ENCODE measurements around the gene ARID5A. TPM values are rescaled to one million over a fixed set of nuclear protein-coding genes. Genes with fewer than 3 reads are reported as not detected.
A peak's percentile ranks its signal among the peaks of the same experiment; 100 is the strongest.

Gene ARID5A, protein sequence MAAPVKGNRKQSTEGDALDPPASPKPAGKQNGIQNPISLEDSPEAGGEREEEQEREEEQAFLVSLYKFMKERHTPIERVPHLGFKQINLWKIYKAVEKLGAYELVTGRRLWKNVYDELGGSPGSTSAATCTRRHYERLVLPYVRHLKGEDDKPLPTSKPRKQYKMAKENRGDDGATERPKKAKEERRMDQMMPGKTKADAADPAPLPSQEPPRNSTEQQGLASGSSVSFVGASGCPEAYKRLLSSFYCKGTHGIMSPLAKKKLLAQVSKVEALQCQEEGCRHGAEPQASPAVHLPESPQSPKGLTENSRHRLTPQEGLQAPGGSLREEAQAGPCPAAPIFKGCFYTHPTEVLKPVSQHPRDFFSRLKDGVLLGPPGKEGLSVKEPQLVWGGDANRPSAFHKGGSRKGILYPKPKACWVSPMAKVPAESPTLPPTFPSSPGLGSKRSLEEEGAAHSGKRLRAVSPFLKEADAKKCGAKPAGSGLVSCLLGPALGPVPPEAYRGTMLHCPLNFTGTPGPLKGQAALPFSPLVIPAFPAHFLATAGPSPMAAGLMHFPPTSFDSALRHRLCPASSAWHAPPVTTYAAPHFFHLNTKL
- total RNA-seq (2021): 5.7 and 7.3 TPM in 2 replicates
- Bru-seq, nascent RNA: percentile 49 among the genes with signal in this experiment
- BruChase-seq, experiment 1, labeled RNA remaining after a 2-hour chase: percentile 51 among the genes with signal in this experiment
- BruChase-seq, experiment 2, labeled RNA remaining after a 6-hour chase: percentile 45 among the genes with signal in this experiment
- long read RNA-seq, transcript ARID5A-201 (7 exons, 2,188 nt): minor isoform, 5 of 21 reads
- long read RNA-seq, transcript ARID5A-202 (6 exons, 2,038 nt): major isoform, 10 of 21 reads
- long read RNA-seq, partial matches to known transcripts: 0 of 21 reads
- long read RNA-seq, other reads (novel, unspliced or antisense): 6 of 21 reads

- peak; percentile 96 for DNase-seq (ENCODE audit: low spot score)
- peak within 1 kb of the TSS; percentile 68 for H3K27ac ChIP-seq (ENCODE audit: low read depth, low read length, poor library complexity, severe bottlenecking)
- H3K27me3 ChIP-seq (replicated peaks; ENCODE audit: insufficient read depth, low read depth, low read length, poor library complexity): no peaks in the 10 kb centered on the region
- no peaks in the 10 kb centered on the region for H3K9me3 ChIP-seq (ENCODE audit: low read depth, low read length, poor library complexity, severe bottlenecking)
- BruUV-seq (replicated peaks): no TSS peak
- POLR2A ChIA-PET (ENCODE audit: low non-redundant PET): no interaction called here
- H3K4me3 ChIP-seq (ENCODE audit: low read depth, low read length, poor library complexity, severe bottlenecking): peak within 1 kb of the TSS; percentile 72
- intact Hi-C loops (cut with micrococcal nuclease; ENCODE audit: unreplicated experiment): no loop called here
- H3K36me3 ChIP-seq (ENCODE audit: insufficient read depth, low read length, poor library complexity, severe bottlenecking): no peaks in the 10 kb centered on the region
- CTCF ChIA-PET: interaction anchor here (0.6 to 0.7 kb wide), 2 partner anchors 192 to 224 kb away, joined by 3 to 7 read pairs; no protein-coding TSS in a partner anchor
- no peak for TF ChIP-seq EZH2 (IDR thresholded peaks at IDR 0.05; ENCODE audit: borderline replicate concordance, low read depth, low read length, poor library complexity, severe bottlenecking)
- TF ChIP-seq, protein P1, sequence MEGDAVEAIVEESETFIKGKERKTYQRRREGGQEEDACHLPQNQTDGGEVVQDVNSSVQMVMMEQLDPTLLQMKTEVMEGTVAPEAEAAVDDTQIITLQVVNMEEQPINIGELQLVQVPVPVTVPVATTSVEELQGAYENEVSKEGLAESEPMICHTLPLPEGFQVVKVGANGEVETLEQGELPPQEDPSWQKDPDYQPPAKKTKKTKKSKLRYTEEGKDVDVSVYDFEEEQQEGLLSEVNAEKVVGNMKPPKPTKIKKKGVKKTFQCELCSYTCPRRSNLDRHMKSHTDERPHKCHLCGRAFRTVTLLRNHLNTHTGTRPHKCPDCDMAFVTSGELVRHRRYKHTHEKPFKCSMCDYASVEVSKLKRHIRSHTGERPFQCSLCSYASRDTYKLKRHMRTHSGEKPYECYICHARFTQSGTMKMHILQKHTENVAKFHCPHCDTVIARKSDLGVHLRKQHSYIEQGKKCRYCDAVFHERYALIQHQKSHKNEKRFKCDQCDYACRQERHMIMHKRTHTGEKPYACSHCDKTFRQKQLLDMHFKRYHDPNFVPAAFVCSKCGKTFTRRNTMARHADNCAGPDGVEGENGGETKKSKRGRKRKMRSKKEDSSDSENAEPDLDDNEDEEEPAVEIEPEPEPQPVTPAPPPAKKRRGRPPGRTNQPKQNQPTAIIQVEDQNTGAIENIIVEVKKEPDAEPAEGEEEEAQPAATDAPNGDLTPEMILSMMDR (conservative IDR thresholded peaks at IDR 0.05; ENCODE audit: low read depth, low read length): no peak
- peaks cover 49% of the 10 kb centered on the region for H3K4me1 ChIP-seq (ENCODE audit: insufficient read depth, low read length, poor library complexity, severe bottlenecking)
Measured at GRCh38 chr2:96536445-96537065, at the start of gene ARID5A. ARID5A (plus strand) TSS chr2:96536752; CDS start chr2:96536827, 75 bp downstream.

DNA sequence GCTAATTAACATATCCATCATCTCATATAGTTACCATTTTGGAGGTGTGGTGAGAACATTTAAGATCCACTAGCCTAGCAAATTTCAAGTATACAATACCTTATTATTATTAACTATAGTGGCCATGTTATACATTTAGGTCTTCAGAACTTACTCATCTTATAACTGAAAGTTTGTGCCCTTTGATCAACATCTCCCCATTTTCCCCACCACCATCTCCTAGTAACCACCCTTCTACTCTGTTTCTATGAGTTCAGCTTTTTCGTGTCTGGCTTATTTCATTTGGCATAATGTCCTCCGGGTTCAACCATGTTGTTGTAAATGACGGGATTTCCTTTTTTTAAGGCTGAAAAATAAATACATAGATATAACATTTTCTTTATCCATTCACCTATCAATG is 47.3 kb upstream of the ARID5A start:
- DNase-seq (ENCODE audit: low spot score): no peak
- Histone ChIP-seq H3K9me3 (ENCODE audit: low read depth, low read length, poor library complexity, severe bottlenecking) (no peaks in the 10 kb centered on the region), H3K4me3 (ENCODE audit: low read depth, low read length, poor library complexity, severe bottlenecking) (no peak overlapping the region), H3K36me3 (ENCODE audit: insufficient read depth, low read length, poor library complexity, severe bottlenecking) (no peaks in the 10 kb centered on the region), H3K27me3 (replicated peaks; ENCODE audit: insufficient read depth, low read depth, low read length, poor library complexity) (no peaks in the 10 kb centered on the region), H3K27ac (ENCODE audit: low read depth, low read length, poor library complexity, severe bottlenecking) (no peak overlapping the region), H3K4me1 (ENCODE audit: insufficient read depth, low read length, poor library complexity, severe bottlenecking) (peaks cover 12% of the 10 kb centered on the region)
- ChIA-PET CTCF (interaction anchor here (0.5 kb wide), 1 partner anchor 448 kb away, joined by 5 read pairs; no protein-coding TSS in a partner anchor), POLR2A (ENCODE audit: low non-redundant PET) (no interaction called here)
- no peak for TF ChIP-seq EZH2 (IDR thresholded peaks at IDR 0.05; ENCODE audit: borderline replicate concordance, low read depth, low read length, poor library complexity, severe bottlenecking)
- TF ChIP-seq, protein P1 (conservative IDR thresholded peaks at IDR 0.05; ENCODE audit: low read depth, low read length): no peak
- intact Hi-C loops (cut with micrococcal nuclease; ENCODE audit: unreplicated experiment): no loop called here
- no TSS peak for BruUV-seq (replicated peaks)

DNA sequence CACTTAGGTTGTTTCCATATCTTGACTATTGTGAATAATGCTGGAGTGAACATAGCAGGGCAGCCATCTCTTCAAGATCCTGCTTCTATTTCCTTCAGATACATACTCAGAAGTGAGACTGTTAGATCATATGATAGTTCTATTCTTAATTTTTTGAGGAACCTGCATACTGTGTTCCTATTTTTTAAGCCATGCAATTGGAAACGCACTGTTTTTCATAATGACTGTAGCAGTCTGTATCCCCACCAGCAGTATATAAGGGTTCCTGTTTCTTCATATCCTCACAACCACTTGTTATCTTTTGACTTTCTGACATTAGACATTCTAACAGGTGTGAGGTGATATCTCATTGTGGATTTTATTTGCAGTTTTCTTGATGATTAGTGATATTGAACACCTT is 46.9 kb upstream of the ARID5A start:
- intact Hi-C loops (cut with micrococcal nuclease; ENCODE audit: unreplicated experiment): no loop called here
- ChIA-PET POLR2A (ENCODE audit: low non-redundant PET) (no interaction called here), CTCF (no interaction called here)
- no peaks in the 10 kb centered on the region for H3K36me3 ChIP-seq (ENCODE audit: insufficient read depth, low read length, poor library complexity, severe bottlenecking)
- no peak for DNase-seq (ENCODE audit: low spot score)
- no peak overlapping the region for H3K4me3 ChIP-seq (ENCODE audit: low read depth, low read length, poor library complexity, severe bottlenecking)
- H3K4me1 ChIP-seq (ENCODE audit: insufficient read depth, low read length, poor library complexity, severe bottlenecking): peaks cover 12% of the 10 kb centered on the region
- no peaks in the 10 kb centered on the region for H3K9me3 ChIP-seq (ENCODE audit: low read depth, low read length, poor library complexity, severe bottlenecking)
- no peak overlapping the region for H3K27ac ChIP-seq (ENCODE audit: low read depth, low read length, poor library complexity, severe bottlenecking)
- TF ChIP-seq, protein P1 (conservative IDR thresholded peaks at IDR 0.05; ENCODE audit: low read depth, low read length): no peak
- no peak for TF ChIP-seq EZH2 (IDR thresholded peaks at IDR 0.05; ENCODE audit: borderline replicate concordance, low read depth, low read length, poor library complexity, severe bottlenecking)
- H3K27me3 ChIP-seq (replicated peaks; ENCODE audit: insufficient read depth, low read depth, low read length, poor library complexity): no peaks in the 10 kb centered on the region
- no TSS peak for BruUV-seq (replicated peaks)
